HG02623 (cell line): ENCODE data around the gene ECE1.
A peak's percentile ranks its signal among the peaks of the same experiment; 100 is the strongest.

Experiments
- ATAC-seq: cut with Tn5 transposase; IDR thresholded peaks from one replicate; pipeline ENCODE4 v1.9.1; 2021; ENCODE audit warnings: moderate library complexity; ENCODE audit not compliant: unreplicated experiment

Gene ECE1

GRCh38 chr1:21308847-21309652 is 18.8 kb upstream of the ECE1 start:
- ATAC-seq, result no peak

DNA sequence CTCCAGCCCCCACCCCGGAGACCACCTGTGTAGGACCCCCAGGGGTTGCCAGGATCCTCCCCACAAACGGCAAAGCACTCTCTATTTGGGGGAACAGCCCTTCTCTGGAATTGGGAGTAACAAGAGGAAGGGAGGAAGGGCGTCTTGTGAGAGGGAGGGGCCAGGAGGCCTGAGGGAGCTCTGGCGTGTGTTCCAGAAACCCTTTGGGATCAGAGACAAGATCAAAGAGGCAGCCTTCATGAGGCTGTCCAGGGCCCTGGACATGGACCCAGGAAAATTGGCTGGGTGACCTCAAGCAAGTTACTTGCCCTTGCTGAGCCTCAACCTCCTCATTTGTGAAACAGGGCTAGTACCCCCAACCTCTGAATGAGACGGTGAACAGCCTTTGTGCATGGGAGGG is 18.1 kb upstream of the ECE1 start:
- no peak for ATAC-seq

DNA sequence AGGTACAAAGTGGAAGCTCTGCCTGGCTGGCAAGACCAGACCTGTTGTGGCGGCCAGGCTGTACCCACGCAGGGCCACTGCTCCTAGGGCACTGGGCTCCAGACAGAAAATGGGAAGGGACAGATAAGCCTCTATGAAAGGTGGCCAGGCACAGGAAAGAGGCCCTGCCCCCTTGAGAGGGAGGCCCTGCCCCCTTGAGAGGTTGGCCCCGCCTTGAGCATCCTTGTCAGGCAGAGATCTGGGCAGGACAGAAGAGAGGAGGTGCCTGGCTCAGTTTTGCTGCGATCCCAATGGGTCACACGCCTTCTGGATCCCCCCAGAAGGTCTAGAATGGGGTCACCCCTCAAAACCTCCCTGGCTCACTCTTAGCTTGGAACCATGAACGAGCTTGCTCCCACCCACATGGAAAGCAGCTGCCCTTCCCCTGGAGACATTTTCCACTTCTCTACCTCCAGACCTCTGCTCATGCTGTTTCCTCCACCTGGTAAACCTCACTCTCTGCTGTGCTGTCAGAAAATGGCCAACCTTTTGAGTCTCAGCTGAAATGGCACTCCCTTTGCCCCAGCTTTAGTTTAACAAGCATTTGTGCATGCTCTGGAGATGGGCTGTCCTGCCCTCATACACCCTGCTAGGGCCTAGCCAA is 17.5 kb upstream of the ECE1 start:
- no peak for ATAC-seq

DNA sequence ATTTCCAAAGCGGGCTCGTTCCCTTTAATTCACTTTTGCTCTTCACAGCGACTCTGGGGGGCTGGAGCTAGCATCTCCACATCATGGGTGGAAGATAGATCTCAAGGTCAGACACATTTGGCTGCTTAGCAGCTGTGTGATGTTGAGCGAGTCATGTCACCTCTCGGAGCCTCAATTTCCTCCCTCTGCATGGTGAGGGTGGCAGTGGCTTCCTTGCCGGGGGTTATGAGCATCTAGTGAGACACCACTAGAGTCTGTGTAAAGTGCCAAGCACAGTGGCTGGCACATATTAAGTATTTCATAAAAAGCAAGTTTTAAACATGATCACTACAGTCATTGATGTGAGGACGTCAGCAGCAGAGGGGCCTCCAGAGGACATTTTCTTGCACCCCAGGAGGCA is 16.9 kb upstream of the ECE1 start:
- no peak for ATAC-seq

- ATAC-seq, result no peak
Observed at GRCh38 chr1:21305900-21306189, 15.6 kb upstream of the ECE1 start.

DNA sequence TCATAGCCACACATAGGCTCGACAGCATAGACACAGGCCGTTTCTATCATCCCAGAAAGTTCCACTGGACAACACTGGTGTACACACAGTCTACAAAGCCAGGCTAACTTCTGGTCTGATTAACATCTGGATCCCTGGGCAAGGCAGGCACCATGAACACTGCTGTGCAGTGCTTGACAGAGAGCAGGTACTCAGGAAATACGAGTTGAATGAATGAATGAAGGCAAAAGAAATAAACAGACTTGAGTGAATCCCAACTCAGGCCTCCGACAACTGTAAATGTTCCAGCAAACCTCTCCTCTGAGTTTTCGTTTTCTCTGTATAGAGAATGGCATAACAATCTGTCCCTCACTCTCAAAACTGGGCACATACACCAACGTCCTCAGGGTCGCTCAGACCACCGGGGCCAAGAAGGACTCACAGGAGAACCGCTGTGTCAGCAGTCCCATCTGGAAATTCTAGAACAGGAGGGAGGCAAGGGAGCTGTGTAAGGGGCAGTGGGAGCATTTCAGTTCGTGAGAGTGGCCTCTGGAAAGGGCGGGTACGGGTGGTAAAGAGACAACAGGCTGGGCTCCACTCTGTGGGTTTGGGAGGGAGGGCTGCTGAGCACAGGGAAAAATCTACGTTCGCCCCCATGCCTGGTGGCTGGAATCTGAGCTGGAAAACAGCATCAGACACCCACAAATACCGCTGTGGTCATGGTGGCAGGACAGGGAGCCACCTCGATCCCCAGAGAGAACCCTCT is 15.1 kb upstream of the ECE1 start:
- no peak for ATAC-seq

- ATAC-seq, result no peak
Observed at GRCh38 chr1:21304488-21304887, 14.2 kb upstream of the ECE1 start.

DNA sequence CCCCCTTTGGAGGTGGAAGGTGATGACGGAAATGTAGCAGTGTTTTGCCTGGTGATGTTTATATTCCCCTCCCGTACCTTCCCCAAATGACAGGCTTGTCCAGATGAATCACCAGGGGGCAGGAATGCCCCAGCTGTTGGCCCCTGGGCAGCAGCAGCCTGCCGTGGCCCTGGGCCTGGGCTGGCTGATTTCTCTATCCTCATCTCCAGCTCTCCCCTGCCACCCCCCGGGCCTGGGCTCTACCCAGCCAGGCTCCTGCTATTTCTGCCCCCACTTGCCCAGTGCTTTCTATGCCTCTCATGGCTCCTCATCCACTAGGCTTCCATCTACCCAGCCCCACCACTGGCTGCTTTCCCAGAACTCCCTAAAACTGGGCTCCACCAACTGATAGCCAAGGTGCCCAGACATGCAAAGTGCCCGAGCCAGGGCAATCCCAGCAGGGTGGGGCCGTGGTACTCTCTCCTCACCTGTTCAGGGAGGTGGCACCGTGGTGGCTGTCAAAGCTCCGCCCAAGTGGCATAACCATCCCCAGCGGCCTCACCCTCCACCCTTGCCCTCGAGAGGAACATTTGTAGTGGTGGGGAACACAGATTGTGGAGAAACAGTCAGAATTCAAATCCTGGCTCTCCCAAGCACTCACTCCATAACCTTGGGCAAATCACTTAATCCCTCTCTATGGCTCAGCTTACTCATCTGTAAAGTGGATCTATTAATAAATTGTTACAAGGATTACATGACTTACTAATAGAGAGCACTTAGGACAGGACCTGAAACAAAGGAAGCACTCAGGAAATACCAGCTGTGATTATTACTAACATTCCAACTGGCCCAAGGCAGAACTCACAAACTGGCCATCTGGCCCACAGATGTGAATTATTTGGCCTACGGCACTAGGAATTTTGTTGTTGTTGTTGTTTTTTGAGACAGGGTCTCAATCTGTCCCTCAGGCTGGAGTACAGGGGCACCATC is 12.8 kb upstream of the ECE1 start:
- no peak for ATAC-seq

DNA sequence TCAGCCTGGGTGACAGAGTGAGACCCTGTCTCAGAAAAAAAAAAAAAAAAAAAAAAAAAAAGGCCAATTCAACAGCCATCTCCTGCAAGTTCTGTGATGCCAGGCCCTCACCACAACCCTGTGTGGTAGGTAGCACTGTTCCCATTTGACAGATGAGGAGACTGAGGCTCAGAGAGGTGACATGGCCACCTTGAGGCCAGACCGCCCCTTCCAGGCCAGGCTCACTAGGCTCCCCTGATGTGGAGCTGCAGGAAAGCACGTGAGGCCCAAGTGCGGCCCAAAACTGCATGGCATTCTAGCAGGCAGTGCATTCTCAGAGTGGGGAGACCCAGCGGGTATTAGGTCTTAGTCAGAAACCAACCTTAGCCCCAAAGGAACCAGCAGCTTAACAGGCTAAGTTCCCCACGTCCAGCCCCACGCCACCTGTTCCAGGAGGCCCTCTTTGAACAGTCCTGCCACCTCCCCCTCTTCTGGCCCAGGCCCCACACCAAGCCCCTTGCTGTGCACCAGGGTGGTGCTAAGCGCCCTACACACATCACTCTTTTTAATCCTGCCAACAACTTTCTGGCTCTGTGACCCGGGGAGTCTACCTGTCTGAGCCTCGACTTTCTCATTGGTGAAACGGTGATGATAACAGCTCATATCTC is 11.7 kb upstream of the ECE1 start:
- no peak for ATAC-seq

DNA sequence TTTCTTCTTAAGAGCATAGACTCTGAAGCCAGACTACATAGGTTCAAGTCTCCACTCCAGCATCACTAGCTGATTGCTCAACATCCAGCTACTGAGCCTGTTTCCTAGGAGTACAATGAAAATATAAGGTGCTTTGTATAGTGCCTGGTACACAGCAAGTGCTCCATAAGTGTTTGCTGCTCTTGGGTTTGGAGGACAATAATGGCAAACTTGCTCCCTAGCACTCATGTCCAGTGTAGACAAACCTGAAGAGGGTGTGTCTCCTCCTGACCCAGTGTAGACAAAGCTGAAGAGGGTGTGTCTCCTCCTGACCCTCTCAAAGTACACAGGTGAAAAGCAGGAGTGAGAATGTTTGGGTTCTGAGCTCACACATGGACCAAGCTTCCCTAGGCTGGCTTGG is 10.5 kb upstream of the ECE1 start:
- no peak for ATAC-seq

DNA sequence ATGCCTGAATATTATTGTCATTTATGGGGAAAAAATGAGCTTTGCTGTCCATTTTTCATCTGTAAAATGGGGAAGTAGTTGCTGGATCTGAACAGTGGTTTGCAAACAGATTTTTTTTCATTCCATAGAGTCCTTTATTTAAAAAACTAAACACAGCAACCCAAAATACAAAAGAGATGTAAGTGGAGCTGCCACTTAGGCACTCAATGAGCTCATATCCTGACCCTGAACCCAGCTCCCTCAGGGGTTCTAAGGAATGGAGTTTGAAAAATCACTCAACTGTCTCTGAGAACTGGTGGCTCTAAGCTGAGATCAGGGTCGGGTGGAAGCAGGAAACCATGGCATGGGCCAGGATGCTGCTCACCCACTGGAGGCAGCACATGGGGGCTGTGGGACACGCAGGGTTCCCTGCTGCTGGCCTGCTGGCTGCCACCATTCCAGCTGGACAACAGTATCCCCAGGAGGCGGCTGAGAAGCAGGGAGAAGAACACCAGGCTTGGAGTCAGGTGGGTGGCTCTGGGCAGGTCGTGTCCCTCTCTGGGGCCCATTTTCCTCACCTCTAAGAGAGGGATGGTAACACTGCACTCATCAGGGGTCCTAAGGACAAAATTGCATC is 9.6 kb upstream of the ECE1 start:
- ATAC-seq, result no peak

GRCh38 chr1:21298981-21299391 is 8.7 kb upstream of the ECE1 start:
- no peak for ATAC-seq

- ATAC-seq, result no peak
Observed at GRCh38 chr1:21297975-21298374, 7.7 kb upstream of the ECE1 start.

DNA sequence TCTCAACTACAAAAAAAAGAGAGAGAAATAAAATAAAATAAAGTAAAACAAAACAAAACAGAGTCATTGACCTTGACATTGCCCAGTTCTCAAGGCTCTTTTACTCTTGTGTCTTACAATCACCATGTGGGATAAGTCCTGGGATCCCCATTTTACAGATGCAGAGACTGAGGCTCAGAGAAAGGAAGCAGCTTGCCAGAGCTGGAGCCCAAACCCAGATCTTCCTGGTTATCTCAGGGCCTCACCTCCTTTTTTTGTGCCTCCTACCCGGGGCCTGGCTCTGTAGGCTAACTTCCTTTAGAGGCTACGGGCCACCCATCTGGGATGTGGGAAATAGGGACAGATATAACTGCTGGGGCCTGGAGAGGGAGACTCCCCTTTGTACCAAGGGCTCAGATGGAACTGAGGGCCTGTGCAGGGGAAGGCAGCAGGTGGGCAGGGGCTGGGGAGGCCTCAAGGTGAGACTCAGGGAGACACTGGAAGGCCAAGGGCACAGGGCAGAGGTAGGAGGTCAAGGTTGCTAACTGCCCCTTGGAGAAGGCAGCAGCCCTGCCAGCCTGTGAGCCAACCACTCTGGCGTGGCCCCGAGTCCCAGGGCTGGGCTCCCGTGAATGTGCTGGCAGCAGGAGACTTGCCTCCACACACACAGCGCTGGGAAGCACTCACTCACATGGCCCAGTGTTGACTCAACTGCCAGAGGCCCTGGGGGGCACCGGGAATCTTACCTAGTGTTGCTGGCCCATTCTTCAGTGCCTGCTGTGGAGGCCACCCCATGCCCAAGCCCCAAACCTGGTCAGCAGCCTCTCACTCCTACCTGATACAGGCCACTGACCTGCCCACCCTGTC is 6.5 kb upstream of the ECE1 start:
- no peak for ATAC-seq

GRCh38 chr1:21295545-21295944 is 5.3 kb upstream of the ECE1 start:
- no peak for ATAC-seq

DNA sequence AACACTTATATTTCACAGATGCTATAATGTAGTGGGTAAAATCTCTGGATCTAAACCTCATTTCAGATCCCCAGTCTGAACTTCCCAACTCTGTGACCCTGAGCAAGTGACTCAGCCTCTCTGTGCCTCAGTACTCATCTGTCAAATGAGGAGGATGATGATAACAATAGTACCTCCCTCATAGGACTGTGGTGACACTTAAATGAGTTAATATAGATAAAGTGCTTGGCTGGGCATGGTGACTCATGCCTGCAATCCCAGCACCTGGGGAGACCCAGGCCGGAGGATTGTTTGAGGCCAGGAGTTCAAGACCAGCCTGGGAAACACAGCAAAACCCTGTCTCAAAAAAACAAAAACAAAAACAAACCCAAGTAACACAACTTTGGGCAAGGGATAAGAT is 4.7 kb upstream of the ECE1 start:
- ATAC-seq, result no peak

GRCh38 chr1:21294266-21294989 is 4.2 kb upstream of the ECE1 start:
- ATAC-seq, result peak; percentile 57

DNA sequence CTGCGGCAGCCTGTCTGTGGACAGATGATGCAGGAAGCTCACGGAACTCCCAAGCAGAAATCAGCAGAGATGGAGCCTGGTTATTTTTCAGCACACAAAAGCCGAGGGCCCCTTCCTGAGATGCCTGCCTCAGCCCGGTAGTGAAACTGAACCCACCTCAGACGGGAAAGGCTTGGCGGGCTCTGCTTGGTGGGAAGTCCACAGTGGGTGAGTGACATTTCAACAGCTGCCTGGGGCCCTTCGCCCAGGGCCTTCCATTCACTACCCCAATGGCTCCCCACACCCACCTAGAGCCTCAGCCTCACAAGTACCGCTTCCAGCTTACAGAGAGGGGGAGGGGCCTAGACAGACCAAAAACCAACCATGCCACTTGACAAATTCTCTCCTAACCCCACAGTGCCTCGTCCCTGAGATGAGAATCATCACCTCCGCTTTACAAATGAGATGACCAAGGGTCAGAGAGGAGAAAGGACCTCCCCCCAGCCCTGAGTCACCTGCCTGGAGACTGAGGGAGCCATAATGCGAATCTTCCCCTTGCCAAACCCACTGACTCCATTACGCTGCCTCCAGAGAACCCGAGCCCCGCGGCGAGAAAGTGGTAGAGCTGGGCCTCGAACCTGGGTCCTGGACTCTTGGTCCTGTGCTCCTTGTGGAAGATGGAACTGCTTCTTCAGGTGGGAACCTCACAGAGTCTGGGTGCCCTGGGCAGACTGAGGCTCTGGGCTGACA is 3.4 kb upstream of the ECE1 start:
- ATAC-seq, result peak; percentile 22
